HG02571 (cell line): ENCODE results near the gene LRRC37A2.
"Not testable (repeated sequence)": the region's sequence is repeated elsewhere in the genome, so short reads cannot be mapped to it uniquely, and the experiment has no call there.

Experiments used
- ATAC-seq: cut with Tn5 transposase; IDR thresholded peaks from one replicate; pipeline ENCODE4 v1.9.1; 2021; ENCODE audit warnings: mild to moderate bottlenecking, moderate library complexity; ENCODE audit not compliant: unreplicated experiment

LRRC37A2 gene

GRCh38 chr17:46591332-46591731 is 79.1 kb downstream of the LRRC37A2 start:
- not testable (repeated sequence) for ATAC-seq

DNA sequence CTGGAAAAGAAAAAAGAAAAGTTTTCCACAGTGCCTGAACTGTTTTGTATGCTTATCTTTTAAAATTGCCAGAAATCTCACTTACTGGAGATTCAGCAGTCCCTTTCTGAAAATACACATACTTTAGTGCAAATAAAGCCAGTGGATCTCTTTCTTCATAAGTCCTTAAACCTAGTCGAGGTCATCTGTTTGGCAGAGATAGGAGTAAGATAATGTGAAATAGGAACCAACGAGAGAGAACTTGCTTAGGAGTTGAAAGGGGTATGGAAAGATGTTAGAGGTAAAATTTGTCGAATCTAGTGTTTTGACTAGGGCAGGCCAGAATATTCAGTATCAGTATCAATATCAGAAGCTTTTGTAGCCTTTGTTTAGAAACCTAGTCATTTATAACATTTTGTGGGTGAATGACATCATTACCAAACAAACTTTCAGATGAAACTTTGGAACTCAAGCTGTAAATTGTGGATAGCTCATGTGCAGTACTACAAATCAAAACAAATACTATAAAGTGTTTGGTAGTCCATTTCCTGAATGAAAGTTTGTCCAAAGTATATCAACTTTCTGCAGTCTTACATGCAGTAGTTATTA is 86.2 kb downstream of the LRRC37A2 start:
- ATAC-seq: not testable (repeated sequence)

DNA sequence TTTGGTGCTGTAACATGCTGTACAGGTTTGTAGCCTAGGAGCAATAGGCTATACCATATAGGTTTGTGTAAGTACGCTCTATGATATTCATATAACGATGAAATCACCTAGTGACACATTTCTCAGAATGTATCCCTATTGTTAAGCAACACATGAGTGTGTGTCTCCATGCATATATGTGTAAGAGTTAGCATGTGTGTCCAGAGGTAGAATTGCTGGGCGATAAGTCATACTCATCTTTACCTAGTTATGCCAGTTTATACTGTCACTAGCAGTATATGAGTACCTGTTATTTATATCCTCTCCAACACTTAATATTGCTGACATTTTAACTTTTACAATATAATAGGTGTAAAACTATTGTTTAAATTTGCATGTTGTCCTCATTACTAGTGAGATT is 88.5 kb downstream of the LRRC37A2 start:
- ATAC-seq: not testable (repeated sequence)

- not testable (repeated sequence) for ATAC-seq
Observed at GRCh38 chr17:46603125-46603524, 90.9 kb downstream of the LRRC37A2 start.
